NCI-H1105 treated with DMSO at 0.1 percent for 48 hours (cell line): ENCODE results near the gene RER1.

ENCODE experiments used
- DNase-seq: peaks from one replicate; lab custom pipeline; 2025; lab: John Stamatoyannopoulos, UW

Gene RER1

GRCh38 chr1:2407166-2407990 is 15.7 kb downstream of the RER1 start:
- DNase-seq = no peak

DNA sequence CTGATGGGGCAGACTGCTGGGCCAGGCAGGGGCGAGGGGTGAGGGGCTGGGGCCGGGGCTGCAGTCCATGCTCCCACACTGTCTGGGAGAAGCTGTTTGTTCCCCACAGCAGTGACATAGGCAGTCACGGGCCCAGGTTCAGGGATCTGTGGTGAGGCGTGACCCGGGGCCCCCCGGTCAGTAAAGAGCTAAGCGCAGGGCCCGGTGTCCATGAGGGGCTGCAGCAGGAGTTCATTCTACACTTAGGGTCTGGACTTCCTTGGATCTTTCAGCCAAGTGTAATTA is 16.3 kb downstream of the RER1 start:
- DNase-seq = no peak

GRCh38 chr1:2408456-2408855 is 16.8 kb downstream of the RER1 start:
- no peak for DNase-seq

GRCh38 chr1:2408859-2409276 is 17.2 kb downstream of the RER1 start:
- DNase-seq = no peak

DNA sequence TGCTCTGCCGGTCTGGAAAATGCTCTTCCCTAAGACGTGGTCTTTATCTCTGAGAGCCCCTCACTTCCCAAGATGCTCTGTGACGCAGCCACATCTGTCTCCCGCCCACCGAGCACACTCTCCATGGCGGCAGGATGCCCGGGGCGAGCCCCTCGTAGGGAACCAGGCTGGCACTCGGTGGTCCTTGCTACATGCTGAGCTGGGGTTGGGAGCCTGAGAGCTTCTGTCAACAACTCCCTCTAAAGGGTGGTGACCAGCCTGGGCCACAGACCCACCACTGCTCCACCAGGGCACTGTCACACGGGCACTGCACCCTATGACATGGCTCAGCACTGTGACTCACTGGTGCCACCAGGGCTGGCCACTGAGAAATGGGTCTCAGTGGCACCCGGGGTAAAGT is 18.1 kb downstream of the RER1 start:
- no peak for DNase-seq

DNA sequence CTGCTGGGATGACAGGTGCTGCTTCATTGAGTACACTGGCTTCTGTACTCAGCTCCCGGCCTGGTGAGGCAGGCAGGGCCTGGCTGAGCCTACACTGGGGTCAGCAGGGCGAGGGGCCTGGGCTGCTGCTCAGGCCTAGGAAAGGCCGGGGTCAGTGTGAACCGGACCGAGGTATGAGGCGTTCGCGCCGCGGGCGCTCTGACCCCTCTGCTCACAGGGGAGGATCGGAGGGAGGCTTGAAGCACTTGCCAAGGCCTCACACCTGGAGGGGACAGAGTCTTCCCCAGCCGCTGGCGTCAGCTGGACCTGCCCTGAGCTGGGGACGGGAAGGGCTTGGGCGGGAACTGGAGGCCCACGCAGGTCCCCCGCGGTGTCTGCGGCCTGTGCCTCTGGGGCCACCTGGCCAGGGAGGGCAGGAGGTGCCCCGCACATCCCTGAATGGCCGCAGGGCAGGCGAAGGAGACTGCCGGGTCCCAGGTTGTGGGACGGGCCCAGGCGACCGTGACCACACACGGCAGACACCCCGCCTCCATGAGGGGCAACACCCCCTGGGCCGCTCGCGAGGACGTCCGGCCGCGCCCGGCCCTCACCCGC is 20.3 kb downstream of the RER1 start:
- DNase-seq = no peak

DNA sequence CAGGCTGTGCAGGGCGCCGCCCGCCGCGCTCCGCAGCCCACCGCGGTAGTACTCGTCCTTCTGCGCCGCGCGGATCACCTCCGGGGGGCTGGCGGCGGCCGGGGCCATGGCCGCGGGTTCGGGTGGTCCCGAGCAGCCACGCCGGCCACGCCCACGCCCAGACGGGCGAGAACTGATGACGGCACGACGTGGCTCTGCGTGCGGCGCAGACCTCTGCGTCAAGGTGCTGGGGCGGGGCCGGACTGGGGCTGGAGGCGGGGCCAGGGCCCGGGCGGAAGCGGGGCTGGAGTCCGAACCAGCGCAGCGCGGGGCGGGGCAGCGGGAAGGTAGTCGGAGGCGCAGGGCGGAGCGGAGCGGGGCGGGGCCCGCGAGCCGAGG is 20.7 kb downstream of the RER1 start, which contains the start of gene PEX10:
TSS of gene PEX10 (minus strand) at position 170 of the 378 bp plus-strand sequence. CDS start at position 108, 62 bp downstream.
- DNase-seq = peak; percentile 93

GRCh38 chr1:2412773-2413494 is 21.3 kb downstream of the RER1 start:
- peak; percentile 62 for DNase-seq

DNA sequence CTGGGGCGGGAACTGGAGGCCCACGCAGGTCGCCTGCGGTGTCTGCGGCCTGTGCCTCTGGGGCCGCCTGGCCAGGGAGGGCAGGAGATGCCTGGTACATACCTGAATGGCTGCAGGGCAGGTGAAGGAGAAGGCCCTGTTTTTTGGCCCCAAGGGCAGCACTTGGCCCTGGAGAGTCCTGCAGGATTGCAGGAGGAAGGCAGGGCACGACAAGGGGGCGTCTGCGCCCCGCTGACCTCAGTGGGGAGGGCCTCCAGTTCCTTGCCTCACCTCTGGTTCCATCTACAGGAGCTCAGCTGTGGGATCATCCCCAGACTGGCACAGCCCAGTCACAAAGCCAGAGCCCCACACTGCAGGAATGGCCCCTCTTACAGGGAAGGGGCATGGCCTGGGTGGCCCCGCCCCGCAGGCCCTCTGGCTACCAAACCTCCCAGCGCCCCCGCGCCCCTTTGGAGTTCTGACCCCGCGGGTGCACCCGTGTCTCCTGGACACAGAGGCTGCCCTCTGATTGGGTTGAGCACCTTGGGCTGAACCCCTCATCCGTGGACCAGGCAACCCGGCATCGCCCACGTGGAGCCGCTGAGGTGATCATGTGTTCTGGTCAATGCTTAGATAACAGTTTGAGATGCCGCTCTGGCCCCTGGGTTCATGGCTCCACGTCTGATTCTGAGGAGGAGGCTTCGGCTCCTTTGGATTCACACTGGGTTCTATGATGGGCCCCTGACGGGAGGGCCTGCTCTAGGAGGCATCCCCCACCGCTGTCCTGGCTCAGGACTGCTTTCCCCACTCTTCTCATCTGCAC is 22.1 kb downstream of the RER1 start:
- no peak for DNase-seq

DNA sequence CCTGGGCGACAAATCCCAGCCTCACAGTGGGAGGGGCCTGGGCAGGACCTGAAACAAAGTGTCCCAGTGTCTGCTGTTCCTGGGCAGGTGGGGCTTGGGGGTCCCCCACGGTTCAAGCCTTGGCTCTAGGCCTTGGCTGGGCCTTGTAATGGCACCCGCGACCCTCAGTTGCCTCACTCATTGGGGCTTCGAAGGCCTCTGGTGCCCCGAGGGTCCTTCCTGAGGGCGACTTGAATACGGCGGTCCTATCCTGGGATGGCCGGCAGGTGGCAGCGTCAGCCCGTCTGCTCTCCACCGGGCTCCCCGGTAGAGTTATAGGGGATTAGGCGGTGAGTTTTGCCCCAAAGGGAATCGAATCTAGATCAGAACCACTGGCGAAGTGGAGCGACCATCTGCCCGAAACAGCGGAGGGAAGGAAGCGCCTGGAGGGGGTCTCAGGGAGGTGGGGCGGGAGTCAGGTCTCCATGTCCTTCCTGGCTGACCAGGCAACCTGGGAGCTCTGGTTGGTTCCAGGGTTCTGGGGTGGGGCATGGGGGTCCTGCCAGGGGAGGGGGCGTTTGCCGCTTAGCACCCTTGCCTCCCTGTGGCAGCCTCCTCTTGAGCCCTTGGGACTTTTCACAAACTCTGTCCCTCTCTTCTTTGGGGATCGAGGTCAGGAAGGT is 22.8 kb downstream of the RER1 start:
- peak; percentile 51 for DNase-seq

GRCh38 chr1:2415337-2415736 is 23.7 kb downstream of the RER1 start:
- DNase-seq = no peak

DNA sequence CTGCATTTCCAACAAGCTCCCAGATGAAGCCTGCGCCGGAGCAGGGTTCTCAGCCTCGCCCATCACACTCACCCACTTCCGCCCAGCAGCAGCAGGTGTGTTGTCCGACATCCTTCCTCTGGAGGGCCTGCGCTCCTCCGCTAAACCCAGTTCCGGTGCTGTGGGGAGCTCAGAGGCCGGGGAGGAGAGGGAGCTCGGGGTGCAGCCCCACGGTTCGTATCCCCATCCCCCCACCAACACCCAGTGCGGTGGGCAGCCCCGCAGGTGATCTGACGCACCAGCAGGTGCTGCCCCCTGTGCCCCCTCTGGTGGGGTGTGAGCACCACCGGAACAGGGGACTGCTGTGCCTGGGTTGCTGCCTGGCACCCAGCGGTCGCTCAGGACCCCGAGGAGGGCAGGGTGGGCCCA is 24.2 kb downstream of the RER1 start:
- DNase-seq = no peak

GRCh38 chr1:2416403-2416802 is 24.8 kb downstream of the RER1 start:
- no peak for DNase-seq

- DNase-seq = no peak
These were observed 25.6 kb downstream of the RER1 start for GRCh38 chr1:2417083-2417832.

DNA sequence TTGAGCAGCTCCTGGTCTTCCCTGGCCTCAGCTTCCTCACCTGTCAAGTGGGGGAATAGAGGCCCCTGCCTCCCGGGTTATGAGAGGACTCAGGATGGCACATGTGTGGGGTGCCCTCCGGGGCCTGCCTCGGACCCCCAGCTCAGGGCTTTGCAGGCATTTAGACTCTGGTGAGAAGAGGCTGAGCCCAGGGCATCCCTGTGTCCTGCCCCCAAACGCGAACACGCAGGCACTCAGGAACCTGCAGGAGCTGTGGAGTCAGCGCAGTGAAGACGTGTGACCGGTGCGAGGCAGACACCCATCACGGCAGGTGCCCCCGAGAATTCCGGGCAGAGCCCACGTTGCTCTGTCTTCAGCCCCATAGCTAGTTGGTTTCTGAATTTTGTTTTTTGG is 26.2 kb downstream of the RER1 start:
- no peak for DNase-seq

DNA sequence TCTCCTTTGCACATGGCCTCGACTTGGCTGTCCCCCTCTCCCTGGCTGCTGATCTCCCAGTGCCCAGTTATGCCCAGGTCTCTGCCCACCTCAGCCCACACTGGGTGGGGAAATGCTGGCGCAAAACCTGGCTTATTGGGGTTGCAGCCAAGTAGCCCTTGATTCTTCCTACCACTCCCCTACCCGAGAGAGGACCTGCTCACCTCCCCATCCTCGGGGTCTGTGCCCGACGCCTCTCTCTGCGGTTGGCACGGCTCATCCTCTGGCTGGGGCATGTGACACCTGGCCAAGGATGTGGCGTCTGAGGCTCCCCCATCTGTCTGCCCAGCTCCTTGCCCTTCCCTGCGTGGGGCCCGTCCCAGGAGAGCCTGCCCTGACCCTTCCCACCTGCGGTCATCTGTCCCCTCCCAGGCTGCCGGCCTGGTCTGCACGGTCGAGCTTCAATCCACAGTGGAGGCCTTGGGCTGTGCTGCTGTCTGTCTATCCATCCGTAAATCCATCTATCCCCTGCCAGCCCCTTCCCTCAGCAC is 27.2 kb downstream of the RER1 start:
- DNase-seq = no peak

DNA sequence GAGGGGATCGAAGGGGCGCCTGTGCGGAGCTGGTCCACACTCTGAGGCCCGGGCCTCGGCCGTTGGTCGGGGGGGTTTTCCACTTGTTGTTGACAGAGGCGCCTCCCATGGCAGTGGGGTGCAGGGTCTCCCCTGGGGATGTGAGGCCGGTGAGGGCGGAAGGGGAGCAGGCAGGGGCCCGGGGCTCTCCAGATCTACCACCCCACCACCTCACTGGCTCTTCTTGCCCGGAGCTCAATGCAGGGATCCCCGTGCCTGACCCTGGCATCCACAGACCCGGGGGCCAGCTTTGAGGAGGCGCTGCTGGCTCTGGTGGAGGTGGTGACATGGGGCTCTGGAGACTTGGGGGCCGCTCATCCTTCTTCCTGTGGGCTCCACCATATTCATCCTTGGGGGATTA is 27.8 kb downstream of the RER1 start:
- no peak for DNase-seq

DNA sequence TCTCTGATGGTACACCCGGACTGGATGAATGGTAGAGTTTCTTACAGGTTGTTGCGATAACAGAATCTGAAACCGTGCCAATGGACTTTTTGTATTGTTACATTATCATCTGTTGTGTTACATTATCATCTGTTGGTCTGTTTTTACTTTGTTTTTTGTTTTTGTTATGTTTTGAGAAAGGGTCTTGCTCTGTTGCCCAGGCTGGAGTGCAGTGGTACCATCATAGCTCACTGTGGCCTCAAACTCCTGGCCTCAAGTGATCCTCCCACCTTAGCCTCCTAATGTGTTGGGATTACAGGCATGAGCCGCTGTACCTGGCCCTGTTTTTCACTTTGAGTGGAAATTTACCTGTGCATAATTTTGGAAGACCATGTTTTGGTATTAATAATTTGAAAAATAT is 30.9 kb downstream of the RER1 start:
- DNase-seq = no peak

DNA sequence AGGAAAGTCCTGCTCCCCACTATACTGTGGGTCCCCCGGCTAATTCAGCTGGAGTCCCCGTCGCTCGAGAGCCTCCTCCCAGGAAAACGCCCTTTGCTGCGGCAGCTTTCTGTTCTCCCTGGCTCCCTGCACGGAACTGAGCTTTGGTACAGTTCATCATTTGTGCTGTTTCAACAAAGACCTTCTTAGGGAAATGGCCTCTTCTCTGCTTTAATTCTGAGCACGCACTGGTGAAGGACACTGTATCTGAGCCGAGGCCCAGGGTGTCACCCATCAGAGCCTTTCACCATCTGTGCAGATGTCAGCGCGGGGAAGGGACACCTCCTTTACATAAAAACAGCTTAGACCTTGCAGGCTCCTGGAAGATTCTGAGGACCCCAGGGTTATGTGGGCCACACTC is 34.3 kb downstream of the RER1 start:
- DNase-seq = no peak

DNA sequence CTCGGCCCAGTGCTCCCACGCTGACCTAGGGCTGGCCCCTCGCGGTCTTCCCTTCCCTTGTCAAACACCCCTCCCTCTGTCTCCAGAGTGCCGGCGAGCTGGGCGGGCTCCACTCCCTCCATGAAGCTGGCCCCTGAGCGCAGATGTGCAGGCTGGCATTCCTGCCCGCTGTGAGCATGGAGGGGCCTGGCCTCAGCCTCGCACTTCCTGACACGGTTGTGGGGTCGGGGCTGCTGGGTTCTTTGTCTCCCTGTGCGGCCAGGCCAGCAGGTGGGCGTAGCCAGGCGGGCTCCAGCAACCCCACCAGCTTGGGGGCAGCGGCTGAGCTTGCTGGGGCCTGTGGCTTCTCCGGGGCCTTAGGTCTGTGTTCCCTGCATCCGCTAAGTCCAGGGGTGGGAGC is 34.9 kb downstream of the RER1 start:
- no peak for DNase-seq

- no peak for DNase-seq
These were observed 35.4 kb downstream of the RER1 start for GRCh38 chr1:2427051-2427450.
